VCaP (cell line): ENCODE results near the gene FAM131A.
"Not testable (repeated sequence)": the region's sequence is repeated elsewhere in the genome, so short reads cannot be mapped to it uniquely, and the experiment has no call there.

Experiments used
- H3K27ac ChIP-seq: fragments of 450-650 bp; 2 replicates; pipeline ENCODE4 v1.5.1; 2017
- TF ChIP-seq, protein P1 (sequence below): fragments of 450-650 bp; conservative IDR thresholded peaks from 2 replicates; pipeline ENCODE4 v1.5.1; 2017; ENCODE audit warnings: mild to moderate bottlenecking, moderate library complexity

FAM131A gene

DNA sequence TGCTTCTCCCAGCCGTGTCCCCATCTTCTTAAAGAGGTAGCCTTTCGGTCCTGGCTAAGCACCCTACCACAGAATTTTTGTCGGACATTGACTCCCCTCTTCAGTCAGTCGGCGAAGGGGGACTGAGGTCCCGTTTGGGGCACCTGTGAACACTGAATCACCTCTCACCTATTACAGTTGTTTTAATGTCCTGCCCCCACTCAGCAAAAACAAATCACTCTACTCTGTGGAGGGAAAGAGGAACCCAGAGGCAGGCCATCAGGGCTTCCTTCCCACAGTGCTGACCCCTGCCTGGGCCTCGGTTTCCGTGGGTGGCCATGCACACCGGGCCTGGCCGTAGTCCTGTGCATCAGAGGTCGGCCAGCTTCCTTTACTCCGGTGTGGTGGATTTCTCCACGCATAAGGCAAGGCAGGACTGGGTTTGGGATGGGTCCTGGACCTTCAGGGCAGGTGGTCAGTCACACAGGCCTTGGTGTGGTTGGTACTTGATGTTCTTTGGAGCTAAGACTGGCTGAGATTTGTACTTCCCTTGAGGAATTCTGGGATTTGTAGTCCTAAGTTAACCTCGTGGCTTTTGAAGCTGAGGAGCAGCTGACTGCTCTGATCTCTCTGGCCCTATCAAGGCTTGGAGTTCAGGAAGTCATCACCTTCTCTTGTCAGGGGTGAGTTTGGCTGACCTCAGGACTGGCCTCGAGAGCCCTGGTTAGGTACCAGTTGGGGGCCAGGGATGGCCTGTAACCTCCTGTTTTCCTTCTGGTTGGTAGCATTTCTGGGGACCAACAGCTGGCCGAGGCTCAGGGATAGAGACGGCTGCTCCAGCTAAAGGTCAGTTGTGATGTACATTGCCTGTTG is 627 bp upstream of the FAM131A start:
- peak overlapping the region; percentile 81 for H3K27ac ChIP-seq
- TF ChIP-seq, protein P1, sequence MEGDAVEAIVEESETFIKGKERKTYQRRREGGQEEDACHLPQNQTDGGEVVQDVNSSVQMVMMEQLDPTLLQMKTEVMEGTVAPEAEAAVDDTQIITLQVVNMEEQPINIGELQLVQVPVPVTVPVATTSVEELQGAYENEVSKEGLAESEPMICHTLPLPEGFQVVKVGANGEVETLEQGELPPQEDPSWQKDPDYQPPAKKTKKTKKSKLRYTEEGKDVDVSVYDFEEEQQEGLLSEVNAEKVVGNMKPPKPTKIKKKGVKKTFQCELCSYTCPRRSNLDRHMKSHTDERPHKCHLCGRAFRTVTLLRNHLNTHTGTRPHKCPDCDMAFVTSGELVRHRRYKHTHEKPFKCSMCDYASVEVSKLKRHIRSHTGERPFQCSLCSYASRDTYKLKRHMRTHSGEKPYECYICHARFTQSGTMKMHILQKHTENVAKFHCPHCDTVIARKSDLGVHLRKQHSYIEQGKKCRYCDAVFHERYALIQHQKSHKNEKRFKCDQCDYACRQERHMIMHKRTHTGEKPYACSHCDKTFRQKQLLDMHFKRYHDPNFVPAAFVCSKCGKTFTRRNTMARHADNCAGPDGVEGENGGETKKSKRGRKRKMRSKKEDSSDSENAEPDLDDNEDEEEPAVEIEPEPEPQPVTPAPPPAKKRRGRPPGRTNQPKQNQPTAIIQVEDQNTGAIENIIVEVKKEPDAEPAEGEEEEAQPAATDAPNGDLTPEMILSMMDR = no peak

DNA sequence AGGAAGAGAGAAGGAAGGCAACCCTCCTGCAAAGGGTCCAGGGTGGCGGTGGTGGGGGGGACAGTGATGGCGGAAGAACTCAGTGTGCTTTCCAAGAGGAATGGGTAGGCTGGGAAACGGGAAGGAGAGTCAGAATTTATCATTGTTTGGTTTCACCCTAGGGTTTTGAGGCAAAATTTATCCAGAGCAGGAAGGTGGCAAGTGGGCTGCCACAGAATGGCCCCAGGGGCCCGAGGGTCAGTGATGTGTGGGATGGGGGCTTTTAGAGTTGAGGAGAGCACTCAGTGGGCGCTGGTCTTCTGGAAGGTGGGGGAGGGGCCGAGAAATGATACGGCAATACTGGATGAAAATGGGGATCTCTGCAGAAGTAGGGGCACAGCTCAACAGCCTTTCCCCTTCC is 581 bp downstream of the FAM131A start:
- TF ChIP-seq, protein P1 = no peak
- no peak overlapping the region for H3K27ac ChIP-seq

DNA sequence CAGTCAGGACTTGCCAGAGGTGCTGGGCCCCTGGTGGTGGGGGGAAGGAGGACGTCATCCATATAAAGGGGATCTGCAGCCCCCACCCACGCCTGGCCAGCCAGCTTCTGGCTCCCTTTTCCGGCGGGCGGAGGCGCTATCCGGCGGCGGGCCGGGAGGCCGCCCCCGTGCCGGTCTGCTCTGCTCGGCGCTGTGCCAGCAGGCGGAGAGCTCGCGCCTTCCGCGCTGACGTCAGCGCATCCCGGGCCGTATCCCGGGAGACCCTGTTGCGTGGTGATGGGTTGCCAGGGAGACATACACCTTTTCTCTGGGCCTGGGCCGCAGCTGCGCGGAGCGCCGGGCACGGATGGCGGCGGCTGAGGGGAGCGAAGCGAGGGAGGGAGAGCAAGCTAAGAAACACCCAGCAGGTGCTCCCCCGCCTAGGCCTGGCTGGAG is 1.1 kb downstream of the FAM131A start:
- TF ChIP-seq, protein P1 = no peak
- H3K27ac ChIP-seq = no peak overlapping the region

DNA sequence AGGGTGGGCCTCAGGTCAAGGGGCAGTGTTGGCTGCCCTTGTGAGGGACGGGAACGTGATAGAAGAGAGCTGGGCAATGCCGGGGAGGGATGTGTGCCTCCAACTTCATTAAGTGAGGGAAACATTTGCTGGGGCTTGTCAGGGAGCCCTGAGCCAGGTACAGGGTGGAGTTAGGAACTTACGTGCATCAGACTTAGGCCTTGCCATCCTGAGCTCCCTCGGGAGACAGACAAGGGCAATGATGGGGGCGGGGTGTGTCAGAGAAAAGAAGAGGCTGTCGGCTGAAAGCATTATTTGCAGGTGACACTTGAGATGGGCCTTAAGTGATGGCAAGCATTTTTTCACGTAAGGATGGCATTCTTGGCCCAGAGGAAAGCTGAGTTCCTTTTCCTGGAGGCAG is 1.6 kb downstream of the FAM131A start:
- TF ChIP-seq, protein P1 = no peak
- H3K27ac ChIP-seq = no peak overlapping the region

DNA sequence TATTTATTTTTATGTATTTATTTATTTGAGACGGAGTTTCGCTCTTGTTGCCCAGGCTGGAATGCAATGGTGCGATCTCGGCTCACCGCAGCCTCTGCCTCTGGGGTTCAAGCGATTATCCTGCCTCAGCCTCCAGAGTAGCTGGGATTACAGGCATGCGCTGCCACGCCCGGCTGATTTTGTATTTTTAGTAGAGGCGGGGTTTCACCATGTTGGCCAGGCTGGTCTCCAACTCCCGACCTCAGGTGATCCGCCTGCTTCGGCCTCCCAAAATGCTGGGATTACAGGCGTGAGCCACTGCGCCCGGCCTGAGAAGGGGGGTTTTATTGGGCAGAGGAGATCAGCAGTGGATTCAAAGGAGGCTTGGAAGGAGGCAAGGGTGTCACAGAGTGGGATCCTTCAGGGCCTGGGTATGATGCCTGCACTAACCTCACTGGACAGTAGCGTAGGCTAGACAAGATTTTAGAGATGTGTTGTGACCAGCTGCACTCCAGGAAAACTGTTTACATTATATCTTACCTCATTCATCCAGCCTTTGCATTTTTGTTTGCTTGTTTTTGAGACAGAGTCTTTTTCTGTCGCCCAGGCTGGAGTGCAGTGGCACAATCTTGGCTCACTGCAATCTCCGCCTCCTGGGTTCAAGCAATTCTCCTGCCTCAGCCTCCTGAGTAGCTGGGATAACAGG is 2.2 kb downstream of the FAM131A start:
- H3K27ac ChIP-seq = not testable (repeated sequence)

DNA sequence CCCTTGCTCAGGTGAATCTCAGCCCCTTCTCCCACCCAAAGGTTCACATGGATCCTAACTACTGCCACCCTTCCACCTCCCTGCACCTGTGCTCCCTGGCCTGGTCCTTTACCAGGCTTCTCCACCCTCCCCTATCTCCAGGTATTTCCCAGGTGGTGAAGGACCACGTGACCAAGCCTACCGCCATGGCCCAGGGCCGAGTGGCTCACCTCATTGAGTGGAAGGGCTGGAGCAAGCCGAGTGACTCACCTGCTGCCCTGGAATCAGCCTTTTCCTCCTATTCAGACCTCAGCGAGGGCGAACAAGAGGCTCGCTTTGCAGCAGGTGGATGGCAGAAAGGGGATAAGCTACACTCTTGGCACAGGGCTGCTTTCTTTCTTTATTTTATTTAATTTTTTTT is 4.5 kb downstream of the FAM131A start:
- no peak overlapping the region for H3K27ac ChIP-seq
- TF ChIP-seq, protein P1 = no peak

DNA sequence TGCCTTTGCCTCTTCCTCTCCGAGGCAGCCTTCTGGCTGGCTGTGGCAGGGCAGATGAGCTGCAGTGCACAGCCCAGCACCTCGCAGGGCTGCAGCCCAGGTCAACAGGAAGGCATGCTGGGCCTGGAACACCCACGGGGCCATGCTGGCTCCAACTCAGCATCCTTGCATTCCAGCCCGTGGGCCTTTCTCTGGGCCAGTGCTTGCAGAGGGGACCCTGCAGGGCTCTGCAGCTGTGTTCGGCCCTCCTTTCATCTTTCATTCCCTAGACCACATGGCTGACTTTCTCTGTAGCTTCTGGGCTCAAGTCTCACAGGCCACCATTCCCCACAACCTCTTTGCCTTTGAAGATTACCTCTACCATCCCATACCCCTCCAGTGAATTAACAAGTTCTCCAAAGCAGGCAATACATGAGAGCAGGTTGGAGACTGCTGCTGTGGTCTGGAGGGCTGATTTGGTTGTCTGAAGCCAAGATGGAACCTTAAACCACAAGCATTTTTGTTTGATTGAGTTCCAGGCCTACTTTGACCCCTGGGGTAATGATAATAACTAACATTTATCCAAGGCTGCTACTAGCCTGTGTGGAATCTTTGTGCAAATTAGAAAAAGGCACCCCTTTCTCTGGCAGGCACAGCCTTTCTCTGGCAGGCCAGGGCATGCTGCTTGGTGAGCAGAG is 5.9 kb downstream of the FAM131A start:
- no peak overlapping the region for H3K27ac ChIP-seq
- TF ChIP-seq, protein P1 = no peak
